GM21360 (cell line): ENCODE results near the gene RERE.

Experiments
- ATAC-seq: cut with Tn5 transposase; IDR thresholded peaks from one replicate; pipeline ENCODE4 v1.9.1; 2021; ENCODE audit warnings: mild to moderate bottlenecking, moderate library complexity; ENCODE audit not compliant: unreplicated experiment

RERE gene

DNA sequence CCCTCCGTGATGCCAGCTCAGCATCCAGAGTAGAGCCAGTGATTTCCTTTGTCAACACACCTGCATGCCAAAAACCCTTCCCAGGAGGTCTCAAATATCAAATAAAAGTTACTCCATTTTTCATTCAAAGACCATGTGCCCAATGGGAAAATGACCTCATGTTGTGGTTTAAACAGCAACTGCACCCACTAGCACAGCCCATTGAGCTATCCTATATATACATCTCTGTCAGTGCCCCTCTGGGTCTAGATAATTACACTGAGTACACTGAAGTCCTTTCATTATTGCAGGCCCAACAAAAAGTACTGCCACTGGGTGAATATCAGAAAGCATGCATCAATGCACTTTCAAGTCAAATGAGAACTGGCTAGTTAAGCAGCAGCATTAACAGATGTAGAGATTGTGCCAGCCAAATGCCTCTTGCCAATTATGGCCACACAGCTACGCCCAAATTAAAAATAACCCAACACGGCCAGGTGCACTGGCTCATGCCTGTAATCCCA lies 381.8 kb downstream of the RERE start:
- no peak for ATAC-seq

DNA sequence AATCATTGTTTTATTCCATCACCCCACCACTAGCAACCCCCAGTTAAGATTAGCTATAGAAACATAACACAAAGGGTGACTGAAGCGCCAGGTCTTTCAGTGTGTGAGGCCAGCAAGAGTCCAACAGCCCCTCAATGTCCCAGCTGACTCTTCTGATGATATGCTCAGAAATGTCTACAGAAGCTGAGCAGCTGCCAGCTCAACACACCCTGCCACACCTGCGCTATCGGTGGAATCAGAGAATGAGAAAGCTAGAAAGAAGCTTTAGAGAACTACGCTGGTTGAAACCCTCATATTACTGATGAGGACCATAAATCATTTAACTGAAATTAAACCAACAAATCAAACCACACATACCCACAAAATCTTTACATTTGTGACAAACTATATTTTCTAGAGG lies 383.3 kb downstream of the RERE start:
- no peak for ATAC-seq

GRCh38 chr1:8431784-8432183 lies 385.7 kb downstream of the RERE start:
- no peak for ATAC-seq

GRCh38 chr1:8431019-8431418 lies 386.4 kb downstream of the RERE start:
- ATAC-seq, result no peak

- ATAC-seq, result no peak
Observed at GRCh38 chr1:8430476-8430875, 387.0 kb downstream of the RERE start.

DNA sequence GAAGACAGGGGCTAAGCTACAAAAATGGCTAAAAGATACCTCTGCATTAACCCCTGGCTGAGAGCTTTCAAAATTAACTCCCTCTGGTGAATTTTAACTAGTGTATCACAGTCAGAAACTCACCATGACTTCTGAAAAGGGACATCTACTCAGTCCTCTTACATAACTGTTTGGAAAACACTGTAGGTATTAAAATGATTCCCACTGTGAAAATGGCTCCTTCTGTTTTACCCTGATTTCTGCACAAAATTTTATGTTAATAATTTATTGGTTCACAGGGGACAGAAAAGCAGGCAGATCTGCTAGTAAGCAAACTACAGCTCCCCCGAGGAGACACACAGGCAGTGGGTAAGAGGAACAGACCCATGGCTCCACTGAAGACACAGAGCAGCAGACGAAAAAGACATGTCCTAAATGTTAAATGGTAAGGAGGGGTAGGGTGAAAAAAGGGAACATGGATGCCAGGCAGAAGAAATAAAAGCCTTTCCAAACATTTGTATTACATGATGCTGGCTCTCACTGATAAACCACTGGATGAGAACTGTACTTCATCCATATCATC lies 387.8 kb downstream of the RERE start:
- ATAC-seq, result no peak

DNA sequence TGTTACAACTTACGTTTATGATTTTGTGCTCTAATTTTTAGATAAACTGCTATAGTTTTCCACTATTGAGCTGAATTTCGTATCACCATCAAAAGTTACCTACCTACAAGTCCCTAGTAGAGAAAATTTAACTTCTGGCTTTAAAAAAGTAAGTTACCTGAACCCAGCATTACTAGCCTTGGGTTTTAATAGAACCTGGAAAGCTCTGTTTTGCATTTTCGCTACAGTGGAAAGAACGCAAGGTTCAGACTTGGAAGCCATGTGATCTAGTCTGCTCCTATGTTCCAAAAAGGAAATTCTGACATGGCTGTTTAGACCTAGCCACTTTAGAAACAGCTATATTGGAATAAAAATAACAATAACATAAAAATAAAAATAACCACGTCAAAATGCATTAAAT lies 389.0 kb downstream of the RERE start:
- ATAC-seq, result no peak

GRCh38 chr1:8427986-8428385 lies 389.5 kb downstream of the RERE start:
- ATAC-seq, result no peak

DNA sequence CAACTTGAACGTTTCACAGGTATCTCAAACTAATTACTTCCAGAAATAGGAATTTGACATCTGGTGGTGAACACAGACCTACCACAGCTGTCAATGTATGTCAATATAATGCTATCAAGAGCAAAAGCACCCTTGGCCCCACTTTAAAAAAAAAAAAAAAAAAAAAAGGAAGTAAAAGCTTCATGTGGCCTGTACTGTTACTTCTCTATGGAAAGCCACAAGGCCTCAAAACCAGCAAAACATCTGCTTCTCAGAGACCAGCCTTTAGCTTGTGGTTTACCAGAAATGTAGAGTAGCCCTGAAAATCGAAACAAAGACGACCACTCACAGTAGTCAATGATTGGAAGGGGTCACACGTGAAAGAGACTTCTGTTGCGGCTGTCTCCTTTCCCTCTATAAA lies 389.9 kb downstream of the RERE start:
- peak; percentile 63 for ATAC-seq

GRCh38 chr1:8426996-8427395 lies 390.4 kb downstream of the RERE start:
- ATAC-seq, result no peak

- ATAC-seq, result no peak
Observed at GRCh38 chr1:8425781-8426161, 391.7 kb downstream of the RERE start.

DNA sequence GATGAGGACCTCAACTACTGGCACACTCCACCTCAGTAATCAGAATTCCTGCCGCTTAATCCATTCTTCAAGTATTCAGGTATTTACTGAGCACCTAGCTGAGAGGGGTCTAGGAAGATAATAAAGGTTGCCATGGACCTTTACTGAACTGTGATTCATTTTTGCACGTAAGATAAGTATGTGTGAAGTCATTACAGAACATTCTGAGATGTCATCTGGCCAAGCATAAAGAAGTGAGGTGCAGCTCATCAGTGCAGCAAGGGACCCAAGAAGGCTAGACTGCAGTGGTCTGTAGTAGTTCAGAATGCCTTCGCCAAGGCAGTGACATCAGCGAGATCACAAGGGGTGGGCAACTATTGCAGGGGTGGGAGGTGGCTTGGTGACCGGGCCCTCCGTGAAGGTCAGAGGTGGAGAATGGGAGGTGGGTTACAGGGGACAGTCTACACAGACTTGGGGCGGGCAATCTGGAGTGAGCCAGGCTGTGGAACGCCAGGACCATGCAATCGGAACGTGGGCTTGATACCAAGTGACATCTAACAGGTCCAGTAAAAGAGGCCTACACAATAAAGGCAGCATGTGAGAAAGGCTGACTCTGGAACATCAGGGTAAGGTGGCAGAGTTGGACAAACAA lies 392.2 kb downstream of the RERE start:
- ATAC-seq, result no peak

- no peak for ATAC-seq
Observed at GRCh38 chr1:8424539-8425116, 392.8 kb downstream of the RERE start.

DNA sequence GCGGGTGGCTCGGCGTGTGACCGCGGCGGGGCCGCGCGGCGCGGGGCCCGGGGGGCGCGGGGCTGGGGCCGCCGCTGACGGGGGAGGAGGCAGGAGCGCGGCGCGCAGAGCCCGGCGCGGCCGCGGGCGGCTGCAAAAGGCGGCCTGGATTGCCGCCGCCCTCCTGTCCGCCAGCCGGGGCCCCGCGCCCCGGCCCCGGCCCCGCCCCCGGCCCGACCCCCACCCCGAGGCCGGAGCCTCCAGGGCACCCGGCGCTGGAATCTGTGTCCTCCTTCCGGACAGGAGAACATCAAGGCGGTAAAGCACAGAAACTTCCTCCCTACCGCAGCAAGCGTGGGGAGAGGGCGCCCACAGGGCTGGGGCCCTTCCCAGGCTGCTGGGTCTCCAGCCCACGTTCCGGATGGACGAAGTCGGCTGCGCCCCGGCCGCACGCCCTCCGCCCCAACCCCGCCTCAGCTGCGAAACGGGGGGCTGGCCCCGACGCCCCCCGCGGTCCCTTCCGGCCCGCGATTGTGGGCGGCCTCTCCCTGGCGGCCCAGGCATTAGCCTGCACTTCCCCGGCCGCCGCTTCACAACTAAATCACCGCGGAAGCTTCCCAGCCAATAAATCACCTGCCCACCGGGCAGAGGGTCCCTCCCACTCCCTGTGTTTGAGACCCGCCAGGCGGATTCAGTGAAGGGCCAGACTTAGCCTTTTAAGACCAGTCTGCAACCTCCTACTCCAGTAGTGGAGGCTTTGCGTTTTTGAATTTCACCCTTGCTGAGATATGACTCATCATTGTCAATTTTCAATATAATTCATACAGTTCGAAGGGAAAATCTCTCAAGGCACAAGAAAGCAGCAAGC lies 393.5 kb downstream of the RERE start:
- ATAC-seq, result no peak

DNA sequence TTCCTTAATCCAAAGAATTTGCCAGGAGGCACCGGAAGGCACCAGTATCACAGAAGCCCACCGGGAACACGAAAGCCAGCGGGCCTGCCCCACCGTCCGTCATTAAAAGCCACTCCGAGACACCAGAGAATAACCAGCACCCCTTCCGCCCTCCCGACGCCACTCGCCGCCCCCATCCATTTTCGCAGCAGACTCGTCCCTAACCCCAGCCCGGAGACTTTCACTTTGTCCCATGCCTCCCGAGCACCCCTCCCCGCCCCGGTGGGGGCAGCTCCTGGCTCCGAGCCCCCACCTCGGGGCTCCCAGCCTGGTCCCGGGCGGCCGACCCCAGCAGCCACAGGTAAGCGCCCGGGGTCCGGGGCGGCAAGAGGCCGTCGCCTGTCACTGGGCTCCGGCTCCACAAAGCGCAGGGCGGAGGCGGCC lies 394.2 kb downstream of the RERE start:
- no peak for ATAC-seq

GRCh38 chr1:8422510-8423268 lies 394.8 kb downstream of the RERE start:
- no peak for ATAC-seq

GRCh38 chr1:8421721-8422120 lies 395.7 kb downstream of the RERE start:
- ATAC-seq, result no peak

DNA sequence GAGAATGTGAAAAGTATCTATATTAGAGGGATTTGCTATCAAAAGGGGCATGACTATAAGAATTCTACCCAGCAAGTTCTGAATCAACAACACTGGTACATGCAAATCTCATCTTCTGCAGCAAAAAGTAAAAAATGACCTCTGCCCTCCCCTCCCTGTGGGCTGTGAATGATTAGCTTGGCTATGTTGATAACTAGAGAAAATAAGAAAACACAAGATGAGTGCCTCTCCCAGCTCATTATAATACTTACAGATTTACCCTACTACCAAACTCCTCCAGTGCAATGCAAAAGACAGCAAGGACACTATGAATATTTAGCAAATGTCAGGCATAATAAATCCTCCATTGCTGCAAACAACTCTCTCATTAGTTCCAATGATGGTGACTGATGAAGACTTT lies 397.1 kb downstream of the RERE start:
- no peak for ATAC-seq

- ATAC-seq, result no peak
Observed at GRCh38 chr1:8419861-8420260, 397.6 kb downstream of the RERE start.

DNA sequence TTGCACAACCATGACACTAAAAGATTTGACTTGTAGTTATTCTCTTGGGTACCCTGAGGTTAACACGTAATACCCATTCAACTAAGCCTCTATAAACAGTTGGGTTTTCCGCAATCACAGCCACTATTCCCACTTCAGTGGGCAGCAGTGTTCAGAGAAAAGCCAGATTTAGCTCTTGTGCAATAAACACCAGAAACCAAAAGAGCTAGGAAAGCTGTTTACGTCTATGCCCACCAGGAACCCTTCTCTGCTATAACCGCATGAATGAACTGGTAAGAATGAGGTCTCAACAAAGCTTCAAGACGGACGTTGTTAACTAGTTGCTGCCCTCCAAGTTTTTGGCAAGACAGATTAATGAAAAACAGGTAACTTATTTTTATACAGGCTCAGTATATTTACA lies 398.3 kb downstream of the RERE start:
- ATAC-seq, result no peak

DNA sequence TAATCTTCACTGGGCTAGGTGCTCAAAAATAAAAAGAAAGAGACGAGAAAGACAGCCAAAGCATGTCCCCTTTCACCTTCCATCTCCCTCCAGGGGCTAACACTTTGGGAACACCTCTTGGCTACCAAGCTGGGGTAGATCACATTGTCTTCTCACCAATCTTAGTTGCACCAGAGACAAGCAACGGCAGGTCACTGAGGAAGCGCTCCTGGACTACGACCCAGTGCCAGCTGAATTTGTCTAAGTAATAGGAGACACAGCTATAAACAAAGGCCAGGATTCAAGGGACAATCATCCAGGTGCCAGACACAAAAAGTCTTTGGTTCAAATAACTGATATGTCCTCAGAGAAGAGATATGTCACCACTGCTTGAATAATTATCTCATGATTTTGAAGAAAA lies 399.1 kb downstream of the RERE start:
- ATAC-seq, result no peak
